Right cardiac atrium (tissue), 5 donors: ENCODE results near the gene PSTPIP1. TPM values are rescaled to one million over a fixed set of nuclear protein-coding genes. Genes with fewer than 3 reads are reported as not detected.

Experiments used
- ATAC-seq, 2 donors: fragments of 200-7000 bp; cut with Tn5 transposase; one replicate each; pipeline versions ENCODE4 v1.8.0 to v1.9.1; 2020; ENCODE audit warnings: moderate library complexity in 2 of 2, mild to moderate bottlenecking in 1 of 2
- DNase-seq, 3 donors: peaks; one replicate each; pipeline ENCODE4 v3.0.0-alpha.2; 2020
- H3K27ac ChIP-seq: one replicate; pipeline ENCODE4 v1.5.1; 2013; ENCODE audit warnings: mild to moderate bottlenecking, low read length, control low read depth, moderate library complexity
- H3K27me3 ChIP-seq: one replicate; pipeline ENCODE4 v1.6.1; 2013; ENCODE audit not compliant: control insufficient read depth, insufficient read depth
- H3K4me1 ChIP-seq: one replicate; pipeline ENCODE4 v1.6.1; 2013; ENCODE audit warnings: low read length; ENCODE audit not compliant: control insufficient read depth, insufficient read depth
- H3K4me3 ChIP-seq: one replicate; pipeline ENCODE4 v1.5.1; 2013; ENCODE audit warnings: low read length, control low read depth
- H3K9me3 ChIP-seq: one replicate; pipeline ENCODE4 v1.6.1; 2013; ENCODE audit warnings: low read length; ENCODE audit not compliant: control insufficient read depth
- WGBS: extraction: QIAGEN DNeasy Blood & Tissue Kit; methylation state at CpG from one replicate; pipeline ENCODE4 v1.1.7; 2013; 5-methylcytosine and 5-hydroxymethylcytosine counted together
- intact Hi-C, 4 donors: fragments of 100-400 bp; cut with DNase I; formaldehyde crosslinking; loops; one replicate each; pipeline versions ENCODE4 v1.11.0 to v1.14.0; 2022 to 2023
- polyA plus RNA-seq: library from polyadenylated mRNA; stranded (reverse); fragments of 200-250 nt; gene quantifications from one replicate; pipeline ENCODE4 v1.2.3, GENCODE V29; 2013
- total RNA-seq, 4 donors: library from RNA; stranded (reverse); fragmentation: NEBNext Ultra II Directional; extraction: Animal tissue kit (Norgen Biotek cat#: 25700); gene quantifications; one replicate each; pipeline ENCODE4 v1.2.1, GENCODE V29; 2021
- donor health status: healthy with polysubstance abuse.
- donor health status: DM: no; HTN: yes; CAD: no.
- donor health status: DM: no; HTN: no; CAD: no.
- donor health status: DM: no; HTN: yes; CAD: no; lungs with severe emphysema.
- donor health status: DM: yes; HTN: yes; CAD: no.

PSTPIP1 gene
- total and polyA plus RNA-seq, 5 donors, result 1.9 to 6.0 (median 5.0) TPM

- ATAC-seq (peak in 1 of 2 donors; percentile 42), DNase-seq (peak in 2 of 3 donors; percentile 54 to 74)
- intact Hi-C loops, result no loop called here
- 83% methylated on average over 23 of the region's 23 CpGs for WGBS
- Histone ChIP-seq H3K27ac (no peak overlapping the region), H3K9me3 (no peaks in the 10 kb centered on the region), H3K27me3 (no peaks in the 10 kb centered on the region), H3K4me3 (no peak overlapping the region), H3K4me1 (no peaks in the 10 kb centered on the region)
Measured at GRCh38 chr15:77014132-77015081, 19.5 kb downstream of the PSTPIP1 start.

- Histone ChIP-seq H3K27me3 (no peaks in the 10 kb centered on the region), H3K4me1 (no peaks in the 10 kb centered on the region), H3K4me3 (no peak overlapping the region), H3K9me3 (no peaks in the 10 kb centered on the region), H3K27ac (no peak overlapping the region)
- WGBS, result 47% methylated on average over 21 of the region's 21 CpGs
- intact Hi-C loops, result no loop called here
- ATAC-seq (peak in 1 of 2 donors; percentile 19), DNase-seq (peak in 2 of 3 donors; percentile 56 to 61)
Measured at GRCh38 chr15:77015646-77016320, 20.9 kb downstream of the PSTPIP1 start.

GRCh38 chr15:77016321-77016695 is 21.4 kb downstream of the PSTPIP1 start:
- DNase-seq (peak in 2 of 3 donors; percentile 1 to 9), ATAC-seq (no peak)
- Histone ChIP-seq H3K27ac (no peak overlapping the region), H3K27me3 (no peaks in the 10 kb centered on the region), H3K4me1 (no peaks in the 10 kb centered on the region), H3K4me3 (no peak overlapping the region), H3K9me3 (no peaks in the 10 kb centered on the region)
- WGBS, result 95% methylated on average over 3 of the region's 3 CpGs
- intact Hi-C loops, result no loop called here

- WGBS, result 88% methylated on average over 7 of the region's 7 CpGs
- intact Hi-C loops, result no loop called here
- Histone ChIP-seq H3K27me3 (no peaks in the 10 kb centered on the region), H3K9me3 (no peaks in the 10 kb centered on the region), H3K4me3 (no peak overlapping the region), H3K4me1 (no peaks in the 10 kb centered on the region), H3K27ac (no peak overlapping the region)
- no peak for ATAC-seq
- DNase-seq, result peak in 2 of 3 donors; percentile 11 to 47
Measured at GRCh38 chr15:77017091-77017660, 22.2 kb downstream of the PSTPIP1 start.

GRCh38 chr15:77017761-77018720 is 23.1 kb downstream of the PSTPIP1 start:
- intact Hi-C loops, result no loop called here

GRCh38 chr15:77018796-77019505 is 24.0 kb downstream of the PSTPIP1 start:
- Histone ChIP-seq H3K27me3 (no peaks in the 10 kb centered on the region), H3K27ac (no peak overlapping the region), H3K9me3 (no peaks in the 10 kb centered on the region), H3K4me1 (no peaks in the 10 kb centered on the region), H3K4me3 (no peak overlapping the region)
- intact Hi-C loops, result no loop called here
- DNase-seq (peak in 2 of 3 donors; percentile 22 to 37), ATAC-seq (no peak)
- WGBS, result 86% methylated on average over 11 of the region's 11 CpGs

More at GRCh38 chr15:77017761-77018720, 23.1 kb downstream of the PSTPIP1 start:
- Histone ChIP-seq H3K27me3 (no peaks in the 10 kb centered on the region), H3K4me1 (no peaks in the 10 kb centered on the region), H3K4me3 (no peak overlapping the region), H3K9me3 (no peaks in the 10 kb centered on the region), H3K27ac (no peak overlapping the region)
- WGBS, result 90% methylated on average over 20 of the region's 20 CpGs
- ATAC-seq (no peak), DNase-seq (peak in 2 of 3 donors; percentile 16 to 39)

- Histone ChIP-seq H3K27ac (no peak overlapping the region), H3K9me3 (no peaks in the 10 kb centered on the region), H3K4me1 (no peaks in the 10 kb centered on the region), H3K4me3 (no peak overlapping the region), H3K27me3 (no peaks in the 10 kb centered on the region)
- ATAC-seq (no peak), DNase-seq (peak in 2 of 3 donors; percentile 28 to 48)
- intact Hi-C loops, result loop anchor here in 1 of 4 donors (10.0 kb wide), 1 partner anchor 525 kb away; no protein-coding TSS in a partner anchor
- WGBS, result 76% methylated on average over 12 of the region's 12 CpGs
Measured at GRCh38 chr15:77019521-77020331, 24.8 kb downstream of the PSTPIP1 start.

GRCh38 chr15:77020348-77021087 is 25.6 kb downstream of the PSTPIP1 start:
- DNase-seq (peak in 2 of 3 donors; percentile 16 to 38), ATAC-seq (no peak)
- WGBS, result 88% methylated on average over 6 of the region's 6 CpGs
- H3K27me3 ChIP-seq, result no peaks in the 10 kb centered on the region
- no peak overlapping the region for H3K27ac ChIP-seq
- no peaks in the 10 kb centered on the region for H3K4me1 ChIP-seq
- no peaks in the 10 kb centered on the region for H3K9me3 ChIP-seq
- no peak overlapping the region for H3K4me3 ChIP-seq
- intact Hi-C loops, result loop anchor here in 1 of 4 donors (10.0 kb wide), 1 partner anchor 524 kb away; no protein-coding TSS in a partner anchor

GRCh38 chr15:77021088-77021481 is 26.2 kb downstream of the PSTPIP1 start:
- DNase-seq (peak in 1 of 3 donors; percentile 20), ATAC-seq (no peak)
- Histone ChIP-seq H3K9me3 (no peaks in the 10 kb centered on the region), H3K4me3 (no peak overlapping the region), H3K27me3 (no peaks in the 10 kb centered on the region), H3K4me1 (no peaks in the 10 kb centered on the region), H3K27ac (no peak overlapping the region)
- intact Hi-C loops, result loop anchor here in 1 of 4 donors (10.0 kb wide), 1 partner anchor 524 kb away; no protein-coding TSS in a partner anchor
- 81% methylated on average over 9 of the region's 9 CpGs for WGBS
